Upper lobe of left lung (tissue), 6 donors: Measurements from ENCODE around the gene TNFAIP8L3. TPM values are rescaled to one million over a fixed set of nuclear protein-coding genes. Genes with fewer than 3 reads are reported as not detected.

Experiments used
- ATAC-seq, 2 donors: fragments of 200-7000 bp; cut with Tn5 transposase; one replicate each; pipeline ENCODE4 v1.9.1; 2022; ENCODE audit warnings: mild to moderate bottlenecking in 2 of 2, moderate library complexity in 2 of 2; ENCODE audit not compliant: low FRiP score in 2 of 2
- DNase-seq, 2 donors: peaks; one replicate each; pipeline ENCODE4 v3.0.0-alpha.2; 2019 to 2020
- H3K27ac ChIP-seq, 4 donors: fragments of 200-600 bp; sonication (generic); one replicate each; pipeline ENCODE4 v1.5.1; 2016 to 2019
- H3K27me3 ChIP-seq, 4 donors: fragments of 200-600 bp; sonication (generic); one replicate each; pipeline ENCODE4 v1.5.1; 2017 to 2019
- H3K36me3 ChIP-seq, 4 donors: fragments of 200-600 bp; sonication (generic); one replicate each; pipeline ENCODE4 v1.5.1; 2016 to 2019
- H3K4me1 ChIP-seq, 4 donors: fragments of 200-600 bp; sonication (generic); one replicate each; pipeline ENCODE4 v1.5.1; 2018 to 2019
- H3K4me3 ChIP-seq, 4 donors: fragments of 200-600 bp; sonication (generic); one replicate each; pipeline ENCODE4 v1.5.1; 2017 to 2019; ENCODE audit warnings: mild to moderate bottlenecking in 2 of 4, moderate library complexity in 1 of 4
- H3K9me3 ChIP-seq, 4 donors: fragments of 200-600 bp; sonication (generic); one replicate each; pipeline ENCODE4 v1.5.1; 2018 to 2019
- EP300 ChIP-seq, 4 donors: sonication (generic); formaldehyde crosslinking; IDR thresholded peaks; one replicate each; pipeline ENCODE4 v1.5.1; 2017; ENCODE audit warnings: antibody characterized with exemption in 4 of 4, control low read depth in 2 of 4
- POLR2A ChIP-seq, 4 donors: fragments of 450-650 bp; IDR thresholded peaks; one replicate each; pipeline ENCODE4 v1.5.1; 2016 to 2017; ENCODE audit warnings: antibody characterized with exemption in 4 of 4, mild to moderate bottlenecking in 2 of 4
- POLR2AphosphoS5 ChIP-seq, 2 donors: sonication (generic); formaldehyde crosslinking; IDR thresholded peaks; one replicate each; pipeline ENCODE4 v1.5.1; 2017; ENCODE audit warnings: antibody characterized with exemption in 2 of 2
- WGBS, 2 donors: methylation state at CpG; one replicate each; pipeline ENCODE4 v1.1.5; 2017 to 2018; 5-methylcytosine and 5-hydroxymethylcytosine counted together
- total RNA-seq, 6 donors: library from RNA; depleted of rRNA in 4 of 6; stranded (reverse); fragments of >200 nt in 4 of 6; gene quantifications; one replicate each; pipeline versions ENCODE4 v1.1.0 to v1.2.1, GENCODE V29; 2016 to 2021
- TF ChIP-seq, protein P1 (sequence below), 6 experiments: fragments of 450-650 bp in 4 of 6; fragments of 200-600 bp in 2 of 6; sonication (generic) in 2 of 6; IDR thresholded peaks; one replicate each; pipeline ENCODE4 v1.5.1; 2016 to 2019; ENCODE audit warnings: antibody characterized with exemption in 6 of 6
- donor health status: DM: no; HTN: no; CAD: no; lungs with moderate emphysema.
- donor health status: DM: no; HTN: yes; CAD: no; lungs with severe emphysema.

TNFAIP8L3 gene
- total RNA-seq, 6 donors from 2014 or later: 4.2 to 12.4 (median 7.1) TPM

- no peak for ATAC-seq
- H3K27me3 ChIP-seq: no peaks in the 10 kb centered on the region
- no peak overlapping the region for H3K4me3 ChIP-seq
- H3K9me3 ChIP-seq: peaks cover 0 to 7% (median 0%) of the 10 kb centered on the region in 4 donors
- no peaks in the 10 kb centered on the region for H3K36me3 ChIP-seq
- no peak overlapping the region for H3K27ac ChIP-seq
- DNase-seq: no peak
- H3K4me1 ChIP-seq: no peaks in the 10 kb centered on the region
- TF ChIP-seq POLR2A (IDR thresholded peaks at IDR 0.05): no peak
- TF ChIP-seq, protein P1, sequence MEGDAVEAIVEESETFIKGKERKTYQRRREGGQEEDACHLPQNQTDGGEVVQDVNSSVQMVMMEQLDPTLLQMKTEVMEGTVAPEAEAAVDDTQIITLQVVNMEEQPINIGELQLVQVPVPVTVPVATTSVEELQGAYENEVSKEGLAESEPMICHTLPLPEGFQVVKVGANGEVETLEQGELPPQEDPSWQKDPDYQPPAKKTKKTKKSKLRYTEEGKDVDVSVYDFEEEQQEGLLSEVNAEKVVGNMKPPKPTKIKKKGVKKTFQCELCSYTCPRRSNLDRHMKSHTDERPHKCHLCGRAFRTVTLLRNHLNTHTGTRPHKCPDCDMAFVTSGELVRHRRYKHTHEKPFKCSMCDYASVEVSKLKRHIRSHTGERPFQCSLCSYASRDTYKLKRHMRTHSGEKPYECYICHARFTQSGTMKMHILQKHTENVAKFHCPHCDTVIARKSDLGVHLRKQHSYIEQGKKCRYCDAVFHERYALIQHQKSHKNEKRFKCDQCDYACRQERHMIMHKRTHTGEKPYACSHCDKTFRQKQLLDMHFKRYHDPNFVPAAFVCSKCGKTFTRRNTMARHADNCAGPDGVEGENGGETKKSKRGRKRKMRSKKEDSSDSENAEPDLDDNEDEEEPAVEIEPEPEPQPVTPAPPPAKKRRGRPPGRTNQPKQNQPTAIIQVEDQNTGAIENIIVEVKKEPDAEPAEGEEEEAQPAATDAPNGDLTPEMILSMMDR (IDR thresholded peaks at IDR 0.05): no peak
Observed at GRCh38 chr15:51022206-51022605, 72.5 kb downstream of the TNFAIP8L3 start.

DNA sequence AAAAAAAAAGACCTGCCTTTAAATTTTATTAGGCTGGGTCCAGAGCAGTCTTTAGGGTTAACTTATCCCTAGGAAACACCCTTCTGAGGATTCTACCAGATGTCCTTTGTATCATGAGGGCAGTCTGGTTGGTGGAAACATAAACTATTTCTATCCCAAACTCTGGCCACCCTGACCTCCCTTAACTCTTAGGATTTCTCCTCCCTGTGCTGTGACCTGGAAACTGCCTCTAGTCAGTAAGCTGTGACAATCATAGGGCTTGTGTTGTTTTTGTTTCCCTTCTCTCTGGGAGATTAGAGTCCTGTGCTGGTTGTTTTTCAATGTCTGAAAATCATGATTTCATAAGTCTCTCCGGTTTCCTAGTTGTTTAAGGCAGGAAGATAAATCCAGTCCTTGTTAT is 78.1 kb downstream of the TNFAIP8L3 start:
- H3K9me3 ChIP-seq: peaks cover 0 to 7% (median 0%) of the 10 kb centered on the region in 4 donors
- DNase-seq (no peak), ATAC-seq (no peak)
- no peaks in the 10 kb centered on the region for H3K36me3 ChIP-seq
- TF ChIP-seq, protein P1 (IDR thresholded peaks at IDR 0.05): no peak
- TF ChIP-seq POLR2AphosphoS5 (IDR thresholded peaks at IDR 0.05): no peak
- no peak for TF ChIP-seq POLR2A (IDR thresholded peaks at IDR 0.05)
- no peak for TF ChIP-seq EP300 (IDR thresholded peaks at IDR 0.05)
- no peaks in the 10 kb centered on the region for H3K27me3 ChIP-seq
- H3K4me3 ChIP-seq: no peak overlapping the region
- WGBS, 2 donors: 83 to 86% methylated on average over 1 of the region's 1 CpG
- H3K4me1 ChIP-seq: no peaks in the 10 kb centered on the region
- H3K27ac ChIP-seq: no peak overlapping the region

- no peak for DNase-seq
- H3K27me3 ChIP-seq: no peaks in the 10 kb centered on the region
- no peaks in the 10 kb centered on the region for H3K9me3 ChIP-seq
- H3K27ac ChIP-seq: no peak overlapping the region
- no peak for ATAC-seq
- peaks cover 0 to 9% (median 0%) of the 10 kb centered on the region in 4 donors for H3K36me3 ChIP-seq
- TF ChIP-seq POLR2A (IDR thresholded peaks at IDR 0.05) (no peak), EP300 (IDR thresholded peaks at IDR 0.05) (no peak), POLR2AphosphoS5 (IDR thresholded peaks at IDR 0.05) (no peak)
- TF ChIP-seq, protein P1 (IDR thresholded peaks at IDR 0.05): no peak
- H3K4me1 ChIP-seq: no peaks in the 10 kb centered on the region
- no peak overlapping the region for H3K4me3 ChIP-seq
- 58 to 61% methylated on average over 1 of the region's 1 CpG for WGBS, 2 donors
Observed at GRCh38 chr15:51011212-51011611, 83.5 kb downstream of the TNFAIP8L3 start.

DNA sequence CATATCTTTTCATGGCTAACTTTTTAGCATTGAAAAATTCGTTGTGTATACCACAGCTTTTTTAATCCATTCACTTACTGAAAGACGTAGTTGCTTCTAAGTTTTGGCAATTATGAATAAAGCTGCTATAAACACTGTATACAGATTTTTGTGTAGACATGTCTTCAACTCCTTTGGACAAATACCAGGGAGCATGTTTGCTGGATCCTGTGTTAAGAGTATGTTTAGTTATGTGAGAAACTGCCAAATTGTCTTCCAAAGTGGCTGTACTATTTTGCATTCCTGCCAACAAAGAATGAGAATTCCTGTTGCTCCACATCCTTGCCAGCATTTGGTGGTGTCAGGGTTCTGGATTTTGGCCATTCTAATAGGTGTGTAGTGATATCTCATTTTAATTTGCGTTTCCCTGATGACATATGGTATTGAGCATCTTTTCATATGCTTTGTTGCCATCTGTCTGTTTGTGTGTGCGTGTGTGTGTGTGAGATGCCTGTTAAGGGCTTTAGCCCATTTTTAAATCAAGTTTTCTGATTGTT is 87.5 kb downstream of the TNFAIP8L3 start:
- no peak for DNase-seq
- no peak for ATAC-seq
- peaks cover 0 to 25% (median 7%) of the 10 kb centered on the region in 4 donors for H3K36me3 ChIP-seq

More for the DNA sequence above, 87.5 kb downstream of the TNFAIP8L3 start:
- no peak overlapping the region for H3K27ac ChIP-seq
- TF ChIP-seq EP300 (IDR thresholded peaks at IDR 0.05) (no peak), POLR2A (IDR thresholded peaks at IDR 0.05) (no peak), POLR2AphosphoS5 (IDR thresholded peaks at IDR 0.05) (no peak)
- TF ChIP-seq, protein P1 (IDR thresholded peaks at IDR 0.05): no peak
- no peaks in the 10 kb centered on the region for H3K4me1 ChIP-seq
- no peaks in the 10 kb centered on the region for H3K9me3 ChIP-seq
- H3K27me3 ChIP-seq: no peaks in the 10 kb centered on the region
- no peak overlapping the region for H3K4me3 ChIP-seq
- WGBS, 2 donors: 88 to 94% methylated on average over 4 of the region's 4 CpGs

Other genes with a start within 250 kb of the TNFAIP8L3 start
- gene AP4E1, start 186.2 kb downstream of the TNFAIP8L3 start, total RNA-seq: 10 to 100 TPM in 3 of 6 donors, 1 to 10 TPM in 3; 6.8 to 11.5 (median 9.4) TPM
- gene CYP19A1, start 243.7 kb upstream of the TNFAIP8L3 start, total RNA-seq: 1 to 10 TPM in 2 of 6 donors, under 1 TPM in 2, not detected in 2; 0.52 to 8.4 (median 1.0) TPM
- 10 to 100 TPM; 21.3 to 84.2 (median 46.5) TPM for gene GLDN, start 246.7 kb upstream of the TNFAIP8L3 start, total RNA-seq